ENCODE measurements around the gene FAM221B.

DNA sequence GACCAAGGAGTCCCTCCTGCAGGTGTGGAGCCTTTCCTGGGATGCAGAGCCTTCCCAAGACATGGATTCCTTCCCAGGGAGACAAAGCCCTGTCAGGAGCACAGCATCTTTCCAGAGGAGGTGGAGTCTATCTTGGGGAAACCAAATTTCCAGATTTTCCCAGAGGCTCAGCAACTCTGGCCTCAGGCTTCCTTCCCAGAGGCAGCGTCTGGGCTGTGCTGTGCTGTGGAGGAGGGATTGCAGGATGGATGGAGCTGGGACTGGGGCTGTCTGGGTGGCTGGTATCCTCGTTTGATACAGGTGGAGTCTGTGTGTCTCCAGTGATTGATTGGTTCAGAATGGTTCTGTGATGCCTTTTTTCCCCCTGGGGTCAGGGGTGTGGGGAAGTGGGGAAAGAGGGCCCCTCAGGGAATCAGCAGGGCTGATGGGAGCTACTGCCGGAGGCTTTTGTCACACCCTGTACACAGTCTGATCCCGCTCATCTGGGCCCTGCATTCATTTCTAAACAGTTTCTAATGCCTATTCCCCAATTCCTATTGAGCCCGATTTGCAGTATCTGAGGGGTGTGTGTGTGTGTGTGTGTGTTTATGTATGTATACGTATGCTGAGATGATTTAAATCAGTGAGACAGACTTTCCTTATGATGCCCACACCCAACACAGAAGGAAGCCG is 25.7 kb upstream of the FAM221B start:
- no peak for TF ChIP-seq POLR2AphosphoS5 (IDR thresholded peaks at IDR 0.05; ENCODE audit: low read depth, low read length)
- TF ChIP-seq POLR2A (IDR thresholded peaks at IDR 0.05; ENCODE audit: low read depth, low read length): no peak
- no peak for TF ChIP-seq TAF1 (IDR thresholded peaks at IDR 0.05; ENCODE audit: borderline replicate concordance, low read depth, low read length)

Data from GM12892 (cell line).